Adrenal gland (tissue), 5 donors: Measurements from ENCODE around the gene SLC38A8.

Experiments used
- POLR2A ChIP-seq, 2 donors: fragments of 450-650 bp; IDR thresholded peaks; one replicate each; pipeline ENCODE4 v1.6.1; 2017; ENCODE audit warnings: antibody characterized with exemption in 2 of 2, mild to moderate bottlenecking in 2 of 2, moderate library complexity in 1 of 2
- TF ChIP-seq, protein P1 (sequence below), 6 experiments: fragments of 450-650 bp in 4 of 6; fragments of 200-600 bp in 2 of 6; sonication (generic) in 1 of 6; IDR thresholded peaks; 1 replicate in 5 of 6; 2 replicates in 1 of 6; pipeline versions ENCODE4 v1.5.1 to v1.8.0; 2016 to 2021; ENCODE audit warnings: antibody characterized with exemption in 6 of 6, mild to moderate bottlenecking in 2 of 6, moderate library complexity in 1 of 6
- donor health status: DM: no; HTN: no; CAD: no.

GRCh38 chr16:84054916-84055315, 12.3 kb upstream of the SLC38A8 start:
- TF ChIP-seq, protein P1, sequence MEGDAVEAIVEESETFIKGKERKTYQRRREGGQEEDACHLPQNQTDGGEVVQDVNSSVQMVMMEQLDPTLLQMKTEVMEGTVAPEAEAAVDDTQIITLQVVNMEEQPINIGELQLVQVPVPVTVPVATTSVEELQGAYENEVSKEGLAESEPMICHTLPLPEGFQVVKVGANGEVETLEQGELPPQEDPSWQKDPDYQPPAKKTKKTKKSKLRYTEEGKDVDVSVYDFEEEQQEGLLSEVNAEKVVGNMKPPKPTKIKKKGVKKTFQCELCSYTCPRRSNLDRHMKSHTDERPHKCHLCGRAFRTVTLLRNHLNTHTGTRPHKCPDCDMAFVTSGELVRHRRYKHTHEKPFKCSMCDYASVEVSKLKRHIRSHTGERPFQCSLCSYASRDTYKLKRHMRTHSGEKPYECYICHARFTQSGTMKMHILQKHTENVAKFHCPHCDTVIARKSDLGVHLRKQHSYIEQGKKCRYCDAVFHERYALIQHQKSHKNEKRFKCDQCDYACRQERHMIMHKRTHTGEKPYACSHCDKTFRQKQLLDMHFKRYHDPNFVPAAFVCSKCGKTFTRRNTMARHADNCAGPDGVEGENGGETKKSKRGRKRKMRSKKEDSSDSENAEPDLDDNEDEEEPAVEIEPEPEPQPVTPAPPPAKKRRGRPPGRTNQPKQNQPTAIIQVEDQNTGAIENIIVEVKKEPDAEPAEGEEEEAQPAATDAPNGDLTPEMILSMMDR (IDR thresholded peaks at IDR 0.05) = no peak
- no peak for TF ChIP-seq POLR2A (IDR thresholded peaks at IDR 0.05)
